ENCODE measurements around the gene GJB3.

GRCh38 chr1:34827341-34827941 lies 46.4 kb downstream of the GJB3 start:
- TF ChIP-seq TAF1 (IDR thresholded peaks at IDR 0.05; ENCODE audit: low read depth) (no peak), YY1 (IDR thresholded peaks at IDR 0.05; ENCODE audit: low read depth) (no peak), EP300 (IDR thresholded peaks at IDR 0.05; ENCODE audit: borderline replicate concordance) (no peak), ZBTB7A (IDR thresholded peaks at IDR 0.05; ENCODE audit: low read depth) (no peak), TCF12 (IDR thresholded peaks at IDR 0.05; ENCODE audit: low read depth) (no peak)
- TF ChIP-seq, protein P1, sequence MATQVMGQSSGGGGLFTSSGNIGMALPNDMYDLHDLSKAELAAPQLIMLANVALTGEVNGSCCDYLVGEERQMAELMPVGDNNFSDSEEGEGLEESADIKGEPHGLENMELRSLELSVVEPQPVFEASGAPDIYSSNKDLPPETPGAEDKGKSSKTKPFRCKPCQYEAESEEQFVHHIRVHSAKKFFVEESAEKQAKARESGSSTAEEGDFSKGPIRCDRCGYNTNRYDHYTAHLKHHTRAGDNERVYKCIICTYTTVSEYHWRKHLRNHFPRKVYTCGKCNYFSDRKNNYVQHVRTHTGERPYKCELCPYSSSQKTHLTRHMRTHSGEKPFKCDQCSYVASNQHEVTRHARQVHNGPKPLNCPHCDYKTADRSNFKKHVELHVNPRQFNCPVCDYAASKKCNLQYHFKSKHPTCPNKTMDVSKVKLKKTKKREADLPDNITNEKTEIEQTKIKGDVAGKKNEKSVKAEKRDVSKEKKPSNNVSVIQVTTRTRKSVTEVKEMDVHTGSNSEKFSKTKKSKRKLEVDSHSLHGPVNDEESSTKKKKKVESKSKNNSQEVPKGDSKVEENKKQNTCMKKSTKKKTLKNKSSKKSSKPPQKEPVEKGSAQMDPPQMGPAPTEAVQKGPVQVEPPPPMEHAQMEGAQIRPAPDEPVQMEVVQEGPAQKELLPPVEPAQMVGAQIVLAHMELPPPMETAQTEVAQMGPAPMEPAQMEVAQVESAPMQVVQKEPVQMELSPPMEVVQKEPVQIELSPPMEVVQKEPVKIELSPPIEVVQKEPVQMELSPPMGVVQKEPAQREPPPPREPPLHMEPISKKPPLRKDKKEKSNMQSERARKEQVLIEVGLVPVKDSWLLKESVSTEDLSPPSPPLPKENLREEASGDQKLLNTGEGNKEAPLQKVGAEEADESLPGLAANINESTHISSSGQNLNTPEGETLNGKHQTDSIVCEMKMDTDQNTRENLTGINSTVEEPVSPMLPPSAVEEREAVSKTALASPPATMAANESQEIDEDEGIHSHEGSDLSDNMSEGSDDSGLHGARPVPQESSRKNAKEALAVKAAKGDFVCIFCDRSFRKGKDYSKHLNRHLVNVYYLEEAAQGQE (IDR thresholded peaks at IDR 0.05; ENCODE audit: low read depth) = no peak
